NCI-H1694 (cell line): ENCODE results near the gene KCNG2.

Experiments
- DNase-seq: peaks from one replicate; lab custom pipeline; 2025; lab: John Stamatoyannopoulos, UW

Gene KCNG2

GRCh38 chr18:79926715-79927606 is 129.2 kb downstream of the KCNG2 start:
- DNase-seq = no peak

GRCh38 chr18:79927607-79928562 is 130.1 kb downstream of the KCNG2 start:
- no peak for DNase-seq

- no peak for DNase-seq
Measured at GRCh38 chr18:79928563-79928960, 130.8 kb downstream of the KCNG2 start.

- DNase-seq = no peak
Measured at GRCh38 chr18:79930020-79930642, 132.4 kb downstream of the KCNG2 start.

- DNase-seq = no peak
Measured at GRCh38 chr18:79931475-79931874, 133.7 kb downstream of the KCNG2 start.

- no peak for DNase-seq
Measured at GRCh38 chr18:79932907-79933306, 135.2 kb downstream of the KCNG2 start.

GRCh38 chr18:79933765-79934164 is 136.0 kb downstream of the KCNG2 start:
- no peak for DNase-seq

- DNase-seq = no peak
Measured at GRCh38 chr18:79934311-79935097, 136.8 kb downstream of the KCNG2 start.

GRCh38 chr18:79935098-79935480 is 137.4 kb downstream of the KCNG2 start:
- DNase-seq = no peak

GRCh38 chr18:79935499-79935898 is 137.8 kb downstream of the KCNG2 start:
- DNase-seq = no peak

- no peak for DNase-seq
Measured at GRCh38 chr18:79935925-79936324, 138.2 kb downstream of the KCNG2 start.

GRCh38 chr18:79936641-79937040 is 138.9 kb downstream of the KCNG2 start:
- no peak for DNase-seq

- DNase-seq = no peak
Measured at GRCh38 chr18:79937103-79937860, 139.5 kb downstream of the KCNG2 start.

- no peak for DNase-seq
Measured at GRCh38 chr18:79938196-79938595, 140.5 kb downstream of the KCNG2 start.

- DNase-seq = no peak
Measured at GRCh38 chr18:79939096-79939495, 141.4 kb downstream of the KCNG2 start.

GRCh38 chr18:79940126-79940813 is 142.5 kb downstream of the KCNG2 start:
- no peak for DNase-seq

GRCh38 chr18:79940814-79941472 is 143.2 kb downstream of the KCNG2 start:
- DNase-seq = no peak

- no peak for DNase-seq
Measured at GRCh38 chr18:79941473-79942119, 143.9 kb downstream of the KCNG2 start.

- no peak for DNase-seq
Measured at GRCh38 chr18:79942211-79942610, 144.5 kb downstream of the KCNG2 start.
